ENCODE measurements around the gene AK5.

DNA sequence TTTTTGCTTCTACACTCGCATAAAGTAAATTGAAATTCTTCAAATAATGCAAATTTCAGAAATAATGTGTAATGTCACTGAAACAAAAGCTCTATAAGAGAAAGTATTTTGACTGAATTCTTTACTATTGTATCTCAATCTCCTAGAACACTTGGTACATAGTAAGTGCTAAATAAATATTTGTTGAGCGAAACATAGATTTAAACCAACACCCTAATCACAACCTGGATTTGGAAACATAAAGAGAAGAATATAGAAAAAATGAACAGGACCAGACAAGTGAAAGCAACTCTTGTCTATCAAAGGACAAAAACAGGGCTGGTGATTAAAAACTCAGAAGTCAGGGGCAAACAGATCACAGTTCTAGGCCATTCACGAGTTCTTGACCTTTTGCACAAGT lies 74.3 kb downstream of the AK5 start:
- TF ChIP-seq, protein P1, sequence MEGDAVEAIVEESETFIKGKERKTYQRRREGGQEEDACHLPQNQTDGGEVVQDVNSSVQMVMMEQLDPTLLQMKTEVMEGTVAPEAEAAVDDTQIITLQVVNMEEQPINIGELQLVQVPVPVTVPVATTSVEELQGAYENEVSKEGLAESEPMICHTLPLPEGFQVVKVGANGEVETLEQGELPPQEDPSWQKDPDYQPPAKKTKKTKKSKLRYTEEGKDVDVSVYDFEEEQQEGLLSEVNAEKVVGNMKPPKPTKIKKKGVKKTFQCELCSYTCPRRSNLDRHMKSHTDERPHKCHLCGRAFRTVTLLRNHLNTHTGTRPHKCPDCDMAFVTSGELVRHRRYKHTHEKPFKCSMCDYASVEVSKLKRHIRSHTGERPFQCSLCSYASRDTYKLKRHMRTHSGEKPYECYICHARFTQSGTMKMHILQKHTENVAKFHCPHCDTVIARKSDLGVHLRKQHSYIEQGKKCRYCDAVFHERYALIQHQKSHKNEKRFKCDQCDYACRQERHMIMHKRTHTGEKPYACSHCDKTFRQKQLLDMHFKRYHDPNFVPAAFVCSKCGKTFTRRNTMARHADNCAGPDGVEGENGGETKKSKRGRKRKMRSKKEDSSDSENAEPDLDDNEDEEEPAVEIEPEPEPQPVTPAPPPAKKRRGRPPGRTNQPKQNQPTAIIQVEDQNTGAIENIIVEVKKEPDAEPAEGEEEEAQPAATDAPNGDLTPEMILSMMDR (IDR thresholded peaks at IDR 0.05) = no peak
- TF ChIP-seq POLR2A (IDR thresholded peaks at IDR 0.05) = no peak

Data from transverse colon (tissue), 3 donors.